Measurements from ENCODE around the gene CDC20. TPM values are rescaled to one million over a fixed set of nuclear protein-coding genes. Genes with fewer than 3 reads are reported as not detected.

Gene CDC20
- total and polyA plus RNA-seq, 2 of the 8 experiments (the other 6 are each of a cell fraction or from before 2014, with no cell fraction given): 214 to 221 TPM

GRCh38 chr1:43367904-43368645, 9.3 kb downstream of the CDC20 start, which contains the start of gene ELOVL1:
TSS of gene ELOVL1 (minus strand) at chr1:43368011. CDS start at chr1:43365609, 2,402 bp downstream.
- H3K36me3 ChIP-seq (ENCODE audit: control insufficient read depth in 2 of 4, insufficient read depth in 4 of 4, low read length in 3 of 4): peaks cover 1 to 22% (median 9%) of the 10 kb centered on the region in 4 experiments; a peak in 6 of 8 replicates
- peak within 1 kb of the TSS; percentile 93 to 96 for H3K4me2 ChIP-seq (ENCODE audit: insufficient read depth in 1 of 2, low read depth in 2 of 2, low read length in 2 of 2)
- peak within 1 kb of the TSS; percentile 93 for H4K5ac ChIP-seq (ENCODE audit: insufficient read length, low read depth, low read length)
- no peak within 1 kb of the TSS for H2BK120ac ChIP-seq (replicated peaks; ENCODE audit: low read depth, low read length)
- peak within 1 kb of the TSS; percentile 97 for H2BK15ac ChIP-seq (ENCODE audit: low read length)
- H3K79me1 ChIP-seq (ENCODE audit: low read depth, low read length): peaks cover 8% of the 10 kb centered on the region
- H2AK5ac ChIP-seq (ENCODE audit: low read depth, low read length): peak within 1 kb of the TSS; percentile 94; the same call in 1 of the 2 replicates
- H4K8ac ChIP-seq (ENCODE audit: extremely low read depth, insufficient read depth, low read length): peak within 1 kb of the TSS; percentile 94
- peak within 1 kb of the TSS; percentile 96 for H3K18ac ChIP-seq (ENCODE audit: extremely low read depth, low read length)
- H3K56ac ChIP-seq (replicated peaks; ENCODE audit: insufficient read length, low read depth, low read length): peak within 1 kb of the TSS; percentile 80
- peak within 1 kb of the TSS; percentile 79; the same call in 1 of the 2 replicates for H3K27ac ChIP-seq (ENCODE audit: low read depth, low read length)
- peaks cover 4 to 21% (median 13%) of the 10 kb centered on the region in 4 experiments for H3K4me1 ChIP-seq (replicated peaks in 1 of 4; ENCODE audit: control insufficient read depth in 3 of 4, insufficient read depth in 4 of 4, low read length in 3 of 4)
- peaks cover 13% of the 10 kb centered on the region for H3K23me2 ChIP-seq (ENCODE audit: low read depth, low read length)
- H3K23ac ChIP-seq (ENCODE audit: insufficient read length): no peak within 1 kb of the TSS
- H3K14ac ChIP-seq (ENCODE audit: insufficient read length): no peak within 1 kb of the TSS
- FAIRE-seq (no peak), DNase-seq (ENCODE audit: low read depth in 1 of 2, low spot score in 2 of 2) (peak in 1 of 2 experiments; percentile 92)
- 0 out of 2 replicates have a peak within 1 kb of the TSS, but pooled peaks have one; percentile 7 for H2AFZ ChIP-seq (ENCODE audit: low read length)
- CTCF ChIA-PET (ENCODE audit: partially characterized antibody): interaction anchor here (0.8 to 2.8 kb wide), 10 partner anchors 11 to 203 kb away, joined by 3 to 12 read pairs (median 4); partner anchors contain the start of genes MED8 and SZT2
- no peaks in the 10 kb centered on the region; a peak in 1 of 4 replicates for H3K79me2 ChIP-seq (ENCODE audit: control insufficient read depth in 1 of 2, insufficient read depth in 2 of 2, low read length in 2 of 2)
- H3K4ac ChIP-seq (replicated peaks; ENCODE audit: insufficient read length, low read depth, low read length): peak within 1 kb of the TSS; percentile 99
- peak within 1 kb of the TSS; percentile 94; the same call in 1 of the 2 replicates for H2BK5ac ChIP-seq (ENCODE audit: low read depth, low read length)
- peaks cover 0 to 14% of the 10 kb centered on the region in 2 experiments for H4K20me1 ChIP-seq (replicated peaks in 1 of 2; ENCODE audit: control insufficient read depth in 1 of 2, insufficient read depth in 2 of 2, low read length in 2 of 2)
- H2BK12ac ChIP-seq (ENCODE audit: low read depth, low read length): peak within 1 kb of the TSS; percentile 90; the same call in 1 of the 2 replicates
- H3K27me3 ChIP-seq (replicated peaks in 1 of 4; ENCODE audit: control insufficient read depth in 3 of 4, extremely low read depth in 1 of 4, insufficient read depth in 3 of 4, low read length in 3 of 4): no peaks in the 10 kb centered on the region
- H3K9me3 ChIP-seq (ENCODE audit: insufficient read depth in 2 of 2, low read depth in 1 of 2, low read length in 1 of 2): no peaks in the 10 kb centered on the region
- peak within 1 kb of the TSS; percentile 42 to 71 (median 56); a peak in 6 of 7 replicates for H3K9ac ChIP-seq (replicated peaks in 1 of 4; ENCODE audit: extremely low read depth in 1 of 4, low read depth in 3 of 4, low read length in 3 of 4)
- H2BK20ac ChIP-seq (ENCODE audit: low read length): no peak within 1 kb of the TSS
- peak within 1 kb of the TSS; percentile 33 to 68 (median 58) for H3K4me3 ChIP-seq (ENCODE audit: extremely low read depth in 1 of 4, insufficient read depth in 2 of 4, low read depth in 3 of 4, low read length in 4 of 4)
- POLR2A ChIA-PET (ENCODE audit: partially characterized antibody): interaction anchor here (0.8 to 3.9 kb wide), 16 partner anchors 10 to 552 kb away, joined by 3 to 33 read pairs (median 4); partner anchors contain the start of genes CDC20, HYI, MED8 and SZT2
- peak within 1 kb of the TSS; percentile 96 for H4K91ac ChIP-seq (replicated peaks; ENCODE audit: insufficient read length, low read length)
- 5% methylated on average over 27 of the region's 58 CpGs; no CpG with 5 or more reads in 1 of the 2 experiments for WGBS, 2 experiments (ENCODE audit: extremely low coverage in 1 of 2, insufficient coverage in 1 of 2, insufficient read length in 1 of 2, insufficient replicate concordance in 2 of 2, low coverage in 1 of 2, low lambda C conversion rate in 2 of 2, missing lambda C conversion rate in 1 of 2)
- TF ChIP-seq RFX5 (IDR thresholded peaks at IDR 0.05; ENCODE audit: borderline replicate concordance, low read depth, low read length) (no peak), CTBP2 (IDR thresholded peaks at IDR 0.05; ENCODE audit: borderline replicate concordance, insufficient read depth, insufficient read length, low read length) (peak; percentile 40), RBBP5 (IDR thresholded peaks at IDR 0.05; ENCODE audit: borderline replicate concordance, low read depth, low read length) (peak; percentile 58), GTF2F1 (IDR thresholded peaks at IDR 0.05; ENCODE audit: borderline replicate concordance, low read depth, low read length) (no peak), HDAC6 (IDR thresholded peaks at IDR 0.05; ENCODE audit: low read depth, low read length) (no peak), RNF2 (IDR thresholded peaks at IDR 0.05; ENCODE audit: borderline replicate concordance, low read depth, low read length, missing control alignments, poor library complexity, severe bottlenecking) (no peak), SUZ12 (IDR thresholded peaks at IDR 0.05; ENCODE audit: low read length) (no peak), CBX5 (IDR thresholded peaks at IDR 0.05; ENCODE audit: low read depth, low read length) (no peak), CHD1 (IDR thresholded peaks at IDR 0.05; ENCODE audit: low read depth, low read length) (no peak), CBX8 (IDR thresholded peaks at IDR 0.05; ENCODE audit: borderline replicate concordance, low read depth, low read length) (no peak)

All from H1 (cell line).